Neutrophil (primary cell): ENCODE results near the gene ASPN.

ENCODE experiments used
- H3K27ac ChIP-seq: fragments of 200-600 bp; sonication (generic); 2 replicates; pipeline ENCODE4 v1.5.1; 2016; ENCODE audit warnings: mild to moderate bottlenecking, moderate library complexity
- H3K27me3 ChIP-seq: fragments of 200-600 bp; sonication (generic); 2 replicates; pipeline ENCODE4 v1.6.0; 2016; ENCODE audit warnings: mild to moderate bottlenecking
- H3K36me3 ChIP-seq: fragments of 200-600 bp; sonication (generic); 2 replicates; pipeline ENCODE4 v1.5.1; 2017
- H3K4me1 ChIP-seq, 2 experiments: fragments of 200-600 bp in 1 of 2; sonication (generic) in 1 of 2; 1 replicate in 1 of 2; 2 replicates in 1 of 2; pipeline versions ENCODE4 v1.5.1 to v1.6.1; 2013 to 2016; ENCODE audit warnings: low read depth in 1 of 2, low read length in 1 of 2, mild to moderate bottlenecking in 1 of 2, moderate library complexity in 1 of 2; ENCODE audit not compliant: control insufficient read depth in 1 of 2, insufficient read depth in 1 of 2
- H3K4me3 ChIP-seq, 2 experiments: fragments of 200-600 bp in 1 of 2; sonication (generic) in 1 of 2; 1 replicate in 1 of 2; 2 replicates in 1 of 2; pipeline ENCODE4 v1.5.1; 2013 to 2016; ENCODE audit warnings: low read depth in 1 of 2, low read length in 1 of 2, mild to moderate bottlenecking in 1 of 2, moderate library complexity in 1 of 2
- H3K9me3 ChIP-seq: fragments of 200-600 bp; sonication (generic); 2 replicates; pipeline ENCODE4 v1.5.1; 2016
- CTCF ChIP-seq: fragments of 200-600 bp; sonication (generic); IDR thresholded peaks from 2 replicates; pipeline ENCODE4 v1.5.1; 2016; ENCODE audit warnings: antibody characterized with exemption

The ASPN gene

DNA sequence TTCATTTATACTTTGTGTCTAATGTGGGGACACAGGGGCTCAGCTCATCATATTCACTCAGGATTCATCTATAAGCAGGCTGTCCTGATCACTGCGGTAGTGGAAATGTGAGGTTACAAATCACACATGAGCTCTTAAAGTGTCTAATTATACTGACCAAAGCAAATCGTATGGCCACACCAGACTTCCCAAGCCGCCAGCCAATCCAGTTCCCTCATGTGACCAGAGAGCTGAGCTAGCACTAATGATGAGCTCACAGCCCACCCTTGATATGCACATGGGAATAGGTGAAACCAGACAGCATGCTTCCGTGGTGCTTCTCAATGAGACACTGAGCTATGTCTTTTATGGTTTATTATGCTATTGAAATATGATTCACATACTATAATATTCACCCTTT is 35.9 kb upstream of the ASPN start:
- Histone ChIP-seq H3K4me3 (no peak overlapping the region), H3K27me3 (no peaks in the 10 kb centered on the region), H3K36me3 (no peaks in the 10 kb centered on the region), H3K27ac (no peak overlapping the region), H3K9me3 (no peaks in the 10 kb centered on the region), H3K4me1 (no peaks in the 10 kb centered on the region)
- TF ChIP-seq CTCF, result no peak

- Histone ChIP-seq H3K27ac (no peak overlapping the region), H3K4me3 (no peak overlapping the region), H3K36me3 (no peaks in the 10 kb centered on the region), H3K27me3 (no peaks in the 10 kb centered on the region), H3K4me1 (no peaks in the 10 kb centered on the region), H3K9me3 (no peaks in the 10 kb centered on the region)
- TF ChIP-seq CTCF, result no peak
Observed at GRCh38 chr9:92517046-92517445, 34.7 kb upstream of the ASPN start.

- H3K27me3 ChIP-seq, result no peaks in the 10 kb centered on the region
- no peaks in the 10 kb centered on the region for H3K9me3 ChIP-seq
- no peak for TF ChIP-seq CTCF
- no peaks in the 10 kb centered on the region for H3K36me3 ChIP-seq
- no peak overlapping the region for H3K27ac ChIP-seq
- no peaks in the 10 kb centered on the region for H3K4me1 ChIP-seq
- no peak overlapping the region for H3K4me3 ChIP-seq
Observed at GRCh38 chr9:92516521-92516920, 34.2 kb upstream of the ASPN start.

DNA sequence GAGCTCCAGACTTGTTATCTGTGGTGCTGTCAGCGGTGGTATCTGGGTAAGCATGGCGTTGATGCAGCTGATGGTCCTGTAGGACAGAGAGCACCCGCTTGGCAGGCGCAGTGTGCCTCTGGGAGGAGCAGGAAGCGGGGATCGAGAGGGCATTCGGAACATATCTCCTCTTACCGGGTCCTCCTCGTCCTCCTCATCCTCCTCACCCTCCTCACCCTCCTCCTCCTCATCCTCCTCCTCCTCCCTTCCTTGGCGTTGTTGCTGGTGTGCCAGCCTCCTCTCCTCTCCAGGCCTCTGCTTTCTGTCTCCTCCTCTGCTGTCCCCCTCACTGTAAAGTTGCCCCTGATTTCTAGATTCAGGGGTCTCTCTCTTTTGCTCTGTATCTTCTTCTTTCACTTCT is 32.3 kb upstream of the ASPN start:
- no peak overlapping the region for H3K27ac ChIP-seq
- no peaks in the 10 kb centered on the region for H3K36me3 ChIP-seq
- H3K4me3 ChIP-seq, result no peak overlapping the region
- H3K9me3 ChIP-seq, result no peaks in the 10 kb centered on the region
- no peak for TF ChIP-seq CTCF
- no peaks in the 10 kb centered on the region for H3K27me3 ChIP-seq
- no peaks in the 10 kb centered on the region for H3K4me1 ChIP-seq

GRCh38 chr9:92513349-92513748 is 31.0 kb upstream of the ASPN start:
- H3K36me3 ChIP-seq, result no peaks in the 10 kb centered on the region
- no peaks in the 10 kb centered on the region for H3K4me1 ChIP-seq
- H3K9me3 ChIP-seq, result no peaks in the 10 kb centered on the region
- H3K27me3 ChIP-seq, result no peaks in the 10 kb centered on the region
- no peak for TF ChIP-seq CTCF
- H3K4me3 ChIP-seq, result no peak overlapping the region
- H3K27ac ChIP-seq, result no peak overlapping the region

DNA sequence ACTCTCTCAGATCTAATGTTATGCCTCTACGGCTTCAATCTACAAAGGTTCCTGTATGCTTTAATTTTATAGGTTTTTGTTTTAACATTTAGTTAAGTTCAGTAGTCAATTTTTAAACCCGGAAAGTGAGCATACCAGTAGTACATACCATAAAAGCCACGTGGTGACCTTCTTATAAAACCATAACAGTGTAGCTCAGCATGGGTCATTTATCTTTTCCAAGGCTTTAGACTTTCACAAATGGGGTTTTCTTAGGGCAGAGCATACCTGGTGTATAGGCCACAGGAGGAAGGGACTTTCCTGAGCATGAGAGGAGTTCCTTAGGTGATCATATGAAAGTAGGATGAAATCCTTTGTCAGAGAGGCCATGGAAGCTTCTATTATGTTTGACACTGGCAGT is 30.3 kb upstream of the ASPN start:
- Histone ChIP-seq H3K36me3 (no peaks in the 10 kb centered on the region), H3K27me3 (no peaks in the 10 kb centered on the region), H3K27ac (no peak overlapping the region), H3K4me3 (no peak overlapping the region), H3K9me3 (no peaks in the 10 kb centered on the region), H3K4me1 (peaks cover 0 to 1% of the 10 kb centered on the region in 2 experiments)
- no peak for TF ChIP-seq CTCF
